IPS-15b (cell line): ENCODE results near the gene JMJD7.
A peak's percentile ranks its signal among the peaks of the same experiment; 100 is the strongest.

Experiments
- H3K27me3 ChIP-seq: one replicate; pipeline ENCODE4 v1.6.1; 2013; ENCODE audit warnings: low read length; ENCODE audit not compliant: control insufficient read depth, insufficient read depth
- H3K36me3 ChIP-seq: one replicate; pipeline ENCODE4 v1.6.1; 2013; ENCODE audit warnings: low read length; ENCODE audit not compliant: control insufficient read depth, insufficient read depth
- H3K4me1 ChIP-seq: one replicate; pipeline ENCODE4 v1.6.1; 2013; ENCODE audit warnings: mild to moderate bottlenecking, low read length; ENCODE audit not compliant: control insufficient read depth, insufficient read depth
- H3K4me3 ChIP-seq: one replicate; pipeline ENCODE4 v1.5.1; 2013; ENCODE audit warnings: low read depth, low read length
- H3K9ac ChIP-seq: one replicate; pipeline ENCODE4 v1.6.1; 2013; ENCODE audit warnings: low read depth, mild to moderate bottlenecking, low read length
- H3K9me3 ChIP-seq: one replicate; pipeline ENCODE4 v1.6.1; 2013; ENCODE audit warnings: mild to moderate bottlenecking, low read length; ENCODE audit not compliant: control insufficient read depth, insufficient read depth

The JMJD7 gene

DNA sequence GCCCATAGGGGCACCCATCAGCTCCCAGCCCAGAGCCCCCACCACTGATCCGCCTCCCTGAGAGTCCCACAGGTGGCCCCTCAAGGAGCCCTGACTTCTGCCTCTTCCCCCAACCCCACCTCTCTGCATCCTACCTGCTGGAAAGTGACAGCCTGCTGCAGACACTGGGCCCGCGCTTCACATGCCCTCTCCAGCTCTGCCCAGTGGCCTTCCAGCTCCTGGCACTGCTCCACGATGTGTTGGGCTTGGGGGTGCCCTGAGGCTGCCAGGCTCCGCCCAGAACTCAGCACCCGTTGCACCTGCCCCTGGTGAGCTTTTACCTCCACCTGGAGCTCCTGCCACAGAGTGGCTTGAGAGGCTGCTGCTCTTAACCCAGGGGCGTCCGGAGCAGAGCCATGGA, 45.8 kb downstream of the JMJD7 start:
- Histone ChIP-seq H3K27me3 (no peaks in the 10 kb centered on the region), H3K9me3 (no peaks in the 10 kb centered on the region), H3K9ac (no peak overlapping the region), H3K4me3 (no peak overlapping the region), H3K36me3 (no peaks in the 10 kb centered on the region), H3K4me1 (no peaks in the 10 kb centered on the region)

GRCh38 chr15:41874736-41875135, 46.8 kb downstream of the JMJD7 start:
- Histone ChIP-seq H3K36me3 (no peaks in the 10 kb centered on the region), H3K9me3 (no peaks in the 10 kb centered on the region), H3K4me1 (no peaks in the 10 kb centered on the region), H3K27me3 (peaks cover under 1% of the 10 kb centered on the region), H3K4me3 (no peak overlapping the region), H3K9ac (no peak overlapping the region)

DNA sequence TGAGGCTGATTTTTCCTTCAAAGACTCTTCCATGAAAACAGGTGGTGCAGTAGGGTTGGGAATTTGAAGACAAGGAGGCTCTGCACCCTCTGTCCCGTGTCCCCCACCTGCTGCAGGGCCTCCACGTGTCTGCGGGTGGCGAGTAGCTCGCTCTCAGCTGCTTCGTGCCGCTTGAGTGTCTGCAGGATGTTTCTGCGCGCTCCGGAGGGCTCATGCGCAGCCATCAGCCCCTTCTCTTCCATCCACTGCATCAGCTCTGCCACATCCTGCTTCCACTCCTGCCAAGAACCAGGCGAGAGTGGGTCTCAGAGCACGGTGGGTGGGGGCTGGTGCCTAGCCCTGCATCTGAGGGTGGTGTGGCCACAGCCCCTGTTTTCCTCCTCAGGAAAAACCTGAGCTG, 48.1 kb downstream of the JMJD7 start:
- Histone ChIP-seq H3K4me3 (no peak overlapping the region), H3K27me3 (peaks cover 8% of the 10 kb centered on the region), H3K9me3 (no peaks in the 10 kb centered on the region), H3K9ac (no peak overlapping the region), H3K4me1 (no peaks in the 10 kb centered on the region), H3K36me3 (no peaks in the 10 kb centered on the region)

DNA sequence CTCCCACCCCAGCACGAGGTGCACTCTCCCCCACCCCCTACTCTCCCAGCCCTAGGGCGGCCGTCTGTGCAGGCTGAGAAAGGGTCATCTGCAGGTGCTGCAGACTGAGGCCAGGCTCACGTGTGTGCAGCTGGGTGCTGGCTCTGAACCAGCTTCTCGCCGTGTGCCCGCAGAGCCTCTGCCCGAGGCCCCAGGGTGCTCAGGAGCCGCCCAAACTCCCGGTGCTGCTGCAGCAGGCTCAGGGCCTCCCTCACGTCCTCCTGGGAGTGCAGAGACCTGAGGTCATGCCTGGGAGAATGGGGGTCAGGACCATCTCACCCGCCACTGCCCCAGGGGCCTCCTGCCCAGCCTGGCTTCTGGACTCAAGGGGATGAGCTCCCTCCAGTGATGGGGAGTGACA, 48.8 kb downstream of the JMJD7 start:
- no peaks in the 10 kb centered on the region for H3K9me3 ChIP-seq
- H3K4me1 ChIP-seq: no peaks in the 10 kb centered on the region
- no peak overlapping the region for H3K9ac ChIP-seq
- H3K27me3 ChIP-seq: peaks cover 14% of the 10 kb centered on the region
- no peaks in the 10 kb centered on the region for H3K36me3 ChIP-seq
- no peak overlapping the region for H3K4me3 ChIP-seq

DNA sequence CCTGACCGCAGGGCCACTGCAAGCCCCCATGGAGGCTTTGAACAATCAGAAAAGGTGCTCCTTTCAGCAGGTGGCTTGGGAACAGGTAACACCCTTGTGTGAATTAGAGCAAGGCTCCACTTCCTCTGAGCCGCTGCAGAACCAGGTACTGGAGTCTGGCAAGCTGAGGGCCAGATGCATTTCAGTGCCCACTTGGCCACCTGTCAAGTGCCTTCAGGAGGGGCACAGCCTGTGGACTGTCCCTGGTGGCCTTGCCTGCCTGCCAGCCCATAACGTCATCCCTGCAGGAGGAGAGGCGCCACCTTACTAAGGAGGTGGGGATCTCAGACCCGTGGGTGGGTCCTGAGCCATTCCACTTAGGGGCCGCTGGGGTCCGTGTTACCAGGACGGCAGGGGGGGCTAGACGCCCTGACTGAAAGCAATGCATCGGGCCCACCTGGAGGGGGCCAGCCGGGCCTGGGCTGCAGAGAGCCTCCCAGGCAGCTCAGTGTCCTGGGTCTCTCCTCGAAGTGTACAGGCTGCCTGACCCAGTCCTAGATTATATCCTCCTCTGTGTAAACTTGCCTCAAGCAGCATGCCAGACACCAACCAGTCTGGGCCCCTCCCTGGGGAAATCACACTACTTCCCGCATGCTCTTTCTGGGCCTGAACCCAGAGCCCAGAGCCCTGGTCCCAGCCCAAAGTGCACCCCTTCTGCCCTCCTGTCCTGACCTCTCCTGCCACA, 49.9 kb downstream of the JMJD7 start:
- Histone ChIP-seq H3K9me3 (no peaks in the 10 kb centered on the region), H3K4me1 (no peaks in the 10 kb centered on the region), H3K9ac (no peak overlapping the region)

GRCh38 chr15:41878355-41878699, 50.4 kb downstream of the JMJD7 start:
- Histone ChIP-seq H3K4me1 (no peaks in the 10 kb centered on the region), H3K9ac (no peak overlapping the region), H3K36me3 (no peaks in the 10 kb centered on the region), H3K4me3 (no peak overlapping the region), H3K9me3 (no peaks in the 10 kb centered on the region), H3K27me3 (peaks cover 25% of the 10 kb centered on the region)

More for the DNA sequence above, 49.9 kb downstream of the JMJD7 start:
- no peaks in the 10 kb centered on the region for H3K36me3 ChIP-seq
- no peak overlapping the region for H3K4me3 ChIP-seq
- H3K27me3 ChIP-seq: peaks cover 20% of the 10 kb centered on the region

DNA sequence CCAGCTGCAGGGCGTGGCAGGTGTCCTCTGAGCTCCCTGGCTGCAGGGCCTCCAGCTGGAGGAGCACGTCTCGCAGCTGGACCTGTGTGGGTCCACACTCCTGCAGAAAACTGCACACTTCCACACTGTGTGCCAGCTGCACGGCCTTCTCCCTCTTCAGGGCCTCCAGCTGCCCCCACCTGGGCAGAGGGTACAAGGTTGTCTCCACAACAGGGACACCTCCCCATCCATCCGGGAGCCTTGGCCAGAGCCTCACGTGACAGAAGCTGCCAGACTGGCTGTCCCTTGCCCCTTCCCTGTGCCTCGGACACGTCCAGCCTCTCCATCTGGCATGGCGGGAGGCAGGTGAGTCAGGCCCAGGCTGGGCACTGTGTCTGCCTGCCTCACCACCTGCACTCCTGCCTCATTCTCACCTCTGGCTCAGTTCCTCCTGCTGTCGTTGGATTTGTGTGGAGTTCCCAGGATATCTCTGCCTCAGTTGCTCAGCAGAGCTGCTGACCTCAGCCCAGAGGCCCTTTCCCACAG, 51.5 kb downstream of the JMJD7 start:
- no peaks in the 10 kb centered on the region for H3K4me1 ChIP-seq
- no peak overlapping the region for H3K9ac ChIP-seq
- H3K27me3 ChIP-seq: peaks cover 28% of the 10 kb centered on the region
- H3K36me3 ChIP-seq: no peaks in the 10 kb centered on the region
- H3K9me3 ChIP-seq: no peaks in the 10 kb centered on the region
- H3K4me3 ChIP-seq: no peak overlapping the region

- Histone ChIP-seq H3K36me3 (no peaks in the 10 kb centered on the region), H3K27me3 (peaks cover 28% of the 10 kb centered on the region), H3K4me1 (no peaks in the 10 kb centered on the region), H3K4me3 (no peak overlapping the region), H3K9me3 (no peaks in the 10 kb centered on the region), H3K9ac (no peak overlapping the region)
Observed at GRCh38 chr15:41880156-41880877, 52.4 kb downstream of the JMJD7 start.

GRCh38 chr15:41881086-41881485, 53.2 kb downstream of the JMJD7 start:
- Histone ChIP-seq H3K4me1 (no peaks in the 10 kb centered on the region), H3K9me3 (no peaks in the 10 kb centered on the region), H3K27me3 (peaks cover 28% of the 10 kb centered on the region), H3K36me3 (no peaks in the 10 kb centered on the region), H3K4me3 (no peak overlapping the region), H3K9ac (no peak overlapping the region)

- peaks cover 28% of the 10 kb centered on the region for H3K27me3 ChIP-seq
- no peaks in the 10 kb centered on the region for H3K4me1 ChIP-seq
Observed at GRCh38 chr15:41881550-41881919, 53.6 kb downstream of the JMJD7 start.

DNA sequence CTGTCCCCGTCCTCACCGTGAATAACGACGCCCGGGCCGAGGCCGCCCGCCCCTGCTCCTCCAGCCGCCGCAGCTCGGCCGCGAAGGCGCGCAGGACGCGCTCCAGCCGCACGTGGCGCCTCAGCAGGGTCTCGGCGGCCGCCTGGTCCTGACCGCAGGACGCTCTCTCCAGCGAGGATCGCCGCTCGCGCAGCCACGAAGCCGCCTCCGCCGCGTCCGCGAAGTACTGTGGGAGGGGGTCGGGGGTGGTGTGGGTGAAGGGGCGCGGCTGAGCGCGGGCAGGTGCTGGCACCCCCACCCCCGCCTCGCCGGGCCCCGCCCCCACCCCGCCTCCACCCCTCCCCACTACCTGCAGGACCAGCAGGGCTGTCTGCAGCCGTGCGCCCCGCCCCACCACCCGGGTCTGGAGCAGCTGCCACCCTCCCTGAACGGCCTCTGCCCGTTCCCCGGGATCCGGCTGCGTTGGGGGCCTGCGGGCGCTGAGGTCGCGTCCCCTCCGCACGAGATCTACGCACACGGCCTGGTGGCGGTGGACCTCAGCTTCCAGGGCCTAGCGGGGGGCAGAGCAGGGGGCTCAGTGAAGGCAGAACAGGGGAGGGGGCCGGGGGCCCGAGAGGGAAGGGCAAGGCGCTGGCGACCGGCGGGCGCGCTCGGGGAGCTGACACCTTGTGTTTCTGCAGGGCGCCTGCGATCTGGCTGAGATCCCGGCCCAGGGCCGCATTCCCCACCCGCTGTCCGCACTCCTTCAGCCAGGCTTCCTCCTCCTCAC, 54.2 kb downstream of the JMJD7 start:
- Histone ChIP-seq H3K9me3 (no peaks in the 10 kb centered on the region), H3K4me1 (no peaks in the 10 kb centered on the region), H3K36me3 (no peaks in the 10 kb centered on the region), H3K9ac (no peak overlapping the region), H3K27me3 (peaks cover 28% of the 10 kb centered on the region), H3K4me3 (peak overlapping the region; percentile 37)

More at GRCh38 chr15:41881550-41881919, 53.6 kb downstream of the JMJD7 start:
- Histone ChIP-seq H3K9ac (no peak overlapping the region), H3K9me3 (no peaks in the 10 kb centered on the region), H3K36me3 (no peaks in the 10 kb centered on the region), H3K4me3 (no peak overlapping the region)
